HG02798 (cell line): ENCODE results near the gene FERMT2.

Experiments
- ATAC-seq: cut with Tn5 transposase; IDR thresholded peaks from one replicate; pipeline ENCODE4 v1.9.1; 2021; ENCODE audit warnings: mild to moderate bottlenecking; ENCODE audit not compliant: unreplicated experiment, poor library complexity

The FERMT2 gene

GRCh38 chr14:52835122-52835903 lies 115.5 kb downstream of the FERMT2 start:
- no peak for ATAC-seq

GRCh38 chr14:52834440-52834842 lies 116.4 kb downstream of the FERMT2 start:
- ATAC-seq = no peak

- no peak for ATAC-seq
Measured at GRCh38 chr14:52833891-52834290, 117.0 kb downstream of the FERMT2 start.

GRCh38 chr14:52829527-52830185 lies 121.2 kb downstream of the FERMT2 start:
- ATAC-seq = no peak

GRCh38 chr14:52827426-52827825 lies 123.4 kb downstream of the FERMT2 start:
- ATAC-seq = no peak

GRCh38 chr14:52825085-52825484 lies 125.8 kb downstream of the FERMT2 start:
- ATAC-seq = no peak

- no peak for ATAC-seq
Measured at GRCh38 chr14:52824462-52824861, 126.4 kb downstream of the FERMT2 start.

GRCh38 chr14:52821805-52822250 lies 129.0 kb downstream of the FERMT2 start:
- ATAC-seq = no peak

- no peak for ATAC-seq
Measured at GRCh38 chr14:52808101-52808500, 142.7 kb downstream of the FERMT2 start.
